SJCRH30 (cell line): ENCODE results near the gene PRDM1. TPM values are rescaled to one million over a fixed set of nuclear protein-coding genes. Genes with fewer than 3 reads are reported as not detected.
A peak's percentile ranks its signal among the peaks of the same experiment; 100 is the strongest.

Experiments used
- DNase-seq, 2 experiments: peaks; one replicate each; pipeline ENCODE4 v3.0.0-alpha.2; 2015 to 2020
- H3K27ac ChIP-seq: fragments of 250-450 bp; sonication (Bioruptor Pico); 2 replicates; pipeline ENCODE4 v1.5.1; 2020; ENCODE audit warnings: mild to moderate bottlenecking, moderate library complexity
- H3K27me3 ChIP-seq: fragments of 250-450 bp; sonication (Bioruptor Pico); 2 replicates; pipeline ENCODE4 v1.5.1; 2020; ENCODE audit warnings: mild to moderate bottlenecking, moderate library complexity
- H3K36me3 ChIP-seq: fragments of 250-450 bp; sonication (Bioruptor Pico); 2 replicates; pipeline ENCODE4 v1.5.1; 2020; ENCODE audit warnings: mild to moderate bottlenecking, moderate library complexity
- H3K4me1 ChIP-seq: fragments of 250-450 bp; sonication (Bioruptor Pico); 2 replicates; pipeline ENCODE4 v1.5.1; 2020; ENCODE audit warnings: mild to moderate bottlenecking, moderate library complexity
- H3K4me3 ChIP-seq: fragments of 250-450 bp; sonication (Bioruptor Pico); 2 replicates; pipeline ENCODE4 v1.5.1; 2020; ENCODE audit warnings: mild to moderate bottlenecking, moderate library complexity
- H3K9me3 ChIP-seq: fragments of 250-450 bp; sonication (Bioruptor Pico); replicated peaks from 2 replicates; pipeline ENCODE4 v1.5.1; 2020; ENCODE audit warnings: mild to moderate bottlenecking, moderate library complexity
- total RNA-seq: library from RNA; depleted of rRNA; stranded (reverse); fragments of >200 nt; shearing (Covaris generic); gene quantifications from 2 replicates; pipeline ENCODE4 v1.2.3, GENCODE V29; 2014

Gene PRDM1
- total RNA-seq, 1 experiment from 2014 or later: not detected

DNA sequence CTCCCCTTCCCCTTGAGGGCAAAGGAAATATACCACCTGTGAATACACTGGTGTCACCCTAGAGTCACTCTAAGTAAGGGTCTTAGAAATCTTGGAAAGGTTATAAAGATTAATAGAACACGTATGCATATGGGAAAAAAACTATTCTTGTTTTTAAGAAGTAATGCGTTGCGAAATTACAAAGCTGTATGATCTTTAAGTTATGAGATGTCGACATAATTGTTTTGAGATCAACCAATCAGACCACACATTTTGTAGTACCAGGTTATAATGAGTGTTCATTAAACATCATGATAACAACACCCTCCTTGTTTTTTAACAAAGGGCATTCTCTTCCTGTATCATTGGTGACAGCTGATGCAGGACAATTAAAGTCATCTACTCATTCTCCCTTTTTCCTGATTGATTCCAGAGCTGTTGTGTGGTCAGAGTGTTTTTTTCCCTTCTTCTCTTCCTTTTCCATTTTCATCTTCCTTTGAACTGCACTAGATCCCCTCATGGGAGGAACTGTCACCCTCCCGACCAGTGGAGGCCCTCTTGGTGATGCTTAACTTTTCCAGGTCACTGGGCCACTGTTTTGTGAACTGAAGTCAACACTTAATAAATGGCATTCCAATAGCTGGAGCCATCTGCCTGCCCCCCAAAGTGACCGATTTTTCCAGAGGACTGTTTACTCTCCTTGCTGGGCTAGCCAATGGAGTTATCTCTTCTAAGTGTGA is 37.0 kb downstream of the PRDM1 start:
- no peaks in the 10 kb centered on the region for H3K4me1 ChIP-seq
- no peaks in the 10 kb centered on the region for H3K36me3 ChIP-seq
- 0 out of 2 replicates have a peak, but pooled peaks cover 3% of the 10 kb centered on the region for H3K27me3 ChIP-seq
- no peaks in the 10 kb centered on the region for H3K9me3 ChIP-seq
- DNase-seq: no peak
- H3K27ac ChIP-seq: no peak overlapping the region
- no peak overlapping the region for H3K4me3 ChIP-seq

DNA sequence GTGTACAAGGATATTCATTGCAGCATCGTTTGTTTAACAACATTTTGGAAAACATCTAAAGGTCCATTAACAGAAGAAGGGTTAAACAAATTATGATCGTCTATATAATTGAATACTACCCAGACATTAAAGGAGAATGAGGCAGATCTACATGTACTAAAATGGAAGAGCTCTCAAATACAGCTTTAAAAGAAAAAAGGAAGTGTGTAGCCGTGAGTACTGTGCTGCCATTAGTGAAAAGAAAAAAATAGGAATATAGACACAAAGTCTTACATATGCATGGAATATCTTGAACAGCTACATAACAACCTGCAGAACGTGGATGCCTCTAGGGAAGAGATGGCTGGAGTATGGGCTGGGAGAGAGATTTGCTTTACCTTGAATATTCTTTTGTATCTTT is 37.9 kb downstream of the PRDM1 start:
- no peak overlapping the region for H3K27ac ChIP-seq
- H3K9me3 ChIP-seq: no peaks in the 10 kb centered on the region
- H3K4me1 ChIP-seq: no peaks in the 10 kb centered on the region
- H3K36me3 ChIP-seq: no peaks in the 10 kb centered on the region
- no peak overlapping the region for H3K4me3 ChIP-seq
- no peak for DNase-seq
- 0 out of 2 replicates have a peak, but pooled peaks cover 3% of the 10 kb centered on the region for H3K27me3 ChIP-seq

DNA sequence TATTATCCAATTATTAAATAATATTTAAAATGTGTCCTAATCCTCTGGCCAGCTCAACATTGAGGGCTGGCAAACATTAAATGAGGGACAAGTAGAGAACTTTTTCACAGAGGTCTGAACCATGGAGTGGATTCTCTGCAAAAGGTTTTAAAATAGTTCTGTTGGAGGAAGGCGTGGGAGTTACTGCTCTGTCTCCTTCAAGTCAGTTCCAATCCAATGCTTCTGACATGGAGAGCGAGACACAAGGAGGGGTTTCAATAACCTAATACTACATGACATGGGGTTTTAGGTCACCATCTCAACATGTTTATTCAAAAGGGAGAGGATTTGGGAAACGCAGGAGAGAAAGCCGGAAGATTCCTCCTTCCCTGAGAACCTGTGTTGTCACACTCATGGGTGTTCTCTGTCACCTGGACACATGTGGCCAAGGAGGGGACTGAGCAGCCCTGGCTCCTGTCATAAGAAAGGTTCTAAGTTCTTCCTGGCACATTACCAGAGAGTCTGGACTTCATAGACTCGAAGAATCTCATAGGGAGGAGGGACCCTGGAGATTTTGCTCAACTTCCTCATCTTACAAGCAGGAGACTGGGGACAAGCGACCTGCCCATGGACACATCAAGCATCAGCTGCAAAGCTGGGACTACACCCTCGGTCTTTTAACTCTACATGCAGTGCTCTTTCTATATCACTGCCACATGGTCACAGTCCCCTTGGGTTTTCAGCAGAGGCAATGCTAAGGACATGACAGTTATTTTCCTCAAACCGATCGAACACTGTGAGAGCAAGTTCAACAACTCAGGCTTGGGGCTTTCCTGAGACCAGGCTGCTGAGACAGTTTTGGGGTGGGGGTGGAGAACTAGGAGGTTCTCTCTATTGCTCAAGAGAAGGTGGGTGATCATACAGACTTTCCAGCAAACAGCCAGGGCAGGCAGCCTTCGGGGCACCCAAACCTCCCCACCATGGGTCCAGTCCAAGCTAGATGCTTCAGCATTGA is 38.6 kb downstream of the PRDM1 start:
- no peak overlapping the region for H3K27ac ChIP-seq

DNA sequence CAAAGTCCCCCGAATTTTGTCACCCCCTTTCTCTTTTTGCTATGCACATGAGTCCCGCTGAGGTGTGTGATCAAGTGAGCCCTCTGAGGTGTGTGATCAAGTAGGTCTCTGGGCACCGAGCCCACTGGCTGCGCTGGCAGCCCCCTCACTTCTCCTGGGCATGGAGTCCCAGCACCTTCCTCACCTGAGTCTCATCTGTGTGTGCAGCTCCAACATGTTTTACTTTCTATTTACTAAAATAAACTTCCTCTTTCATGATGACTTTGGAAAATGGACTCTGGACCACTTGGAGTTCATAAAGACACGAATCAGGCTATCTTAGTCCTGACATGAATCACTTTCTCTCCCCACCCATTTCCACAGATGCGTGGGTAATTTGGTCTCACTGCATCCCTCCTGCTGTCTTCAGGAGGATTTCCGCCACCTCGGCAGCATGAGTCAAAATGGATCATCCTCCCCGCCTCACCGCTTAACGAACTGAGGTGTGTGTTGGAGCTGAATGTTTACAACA is 39.8 kb downstream of the PRDM1 start:
- DNase-seq: no peak
- H3K4me3 ChIP-seq: no peak overlapping the region
- no peaks in the 10 kb centered on the region for H3K9me3 ChIP-seq
- no peaks in the 10 kb centered on the region for H3K4me1 ChIP-seq
- no peaks in the 10 kb centered on the region for H3K36me3 ChIP-seq
- 0 out of 2 replicates have a peak, but pooled peaks cover 3% of the 10 kb centered on the region for H3K27me3 ChIP-seq
- no peak overlapping the region for H3K27ac ChIP-seq

More for the DNA sequence above, 38.6 kb downstream of the PRDM1 start:
- H3K4me3 ChIP-seq: no peak overlapping the region
- no peaks in the 10 kb centered on the region for H3K9me3 ChIP-seq
- H3K36me3 ChIP-seq: no peaks in the 10 kb centered on the region
- H3K27me3 ChIP-seq: 0 out of 2 replicates have a peak, but pooled peaks cover 3% of the 10 kb centered on the region
- no peaks in the 10 kb centered on the region for H3K4me1 ChIP-seq
- DNase-seq: no peak

DNA sequence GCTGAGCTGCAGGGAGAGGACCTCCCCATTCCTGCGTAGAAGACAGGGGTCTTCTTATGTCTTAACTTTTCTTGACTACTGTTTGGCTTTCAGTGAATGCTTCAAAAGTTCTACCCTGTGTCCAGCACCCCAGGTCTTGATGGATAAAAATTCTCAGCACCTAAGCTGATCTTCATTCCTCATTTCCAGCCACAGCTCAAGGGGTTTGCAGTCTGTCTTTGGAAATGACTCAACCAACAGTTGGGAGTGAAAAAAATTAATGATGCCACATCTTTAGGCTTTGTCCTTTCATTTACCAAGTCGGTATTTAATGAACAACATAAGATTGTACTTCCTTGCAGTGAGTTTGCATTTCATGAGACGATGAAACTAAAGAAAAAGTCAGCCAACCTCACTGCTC is 40.3 kb downstream of the PRDM1 start:
- Histone ChIP-seq H3K4me3 (no peak overlapping the region), H3K4me1 (no peaks in the 10 kb centered on the region), H3K36me3 (no peaks in the 10 kb centered on the region), H3K9me3 (no peaks in the 10 kb centered on the region), H3K27ac (no peak overlapping the region), H3K27me3 (0 out of 2 replicates have a peak, but pooled peaks cover 3% of the 10 kb centered on the region)
- no peak for DNase-seq

DNA sequence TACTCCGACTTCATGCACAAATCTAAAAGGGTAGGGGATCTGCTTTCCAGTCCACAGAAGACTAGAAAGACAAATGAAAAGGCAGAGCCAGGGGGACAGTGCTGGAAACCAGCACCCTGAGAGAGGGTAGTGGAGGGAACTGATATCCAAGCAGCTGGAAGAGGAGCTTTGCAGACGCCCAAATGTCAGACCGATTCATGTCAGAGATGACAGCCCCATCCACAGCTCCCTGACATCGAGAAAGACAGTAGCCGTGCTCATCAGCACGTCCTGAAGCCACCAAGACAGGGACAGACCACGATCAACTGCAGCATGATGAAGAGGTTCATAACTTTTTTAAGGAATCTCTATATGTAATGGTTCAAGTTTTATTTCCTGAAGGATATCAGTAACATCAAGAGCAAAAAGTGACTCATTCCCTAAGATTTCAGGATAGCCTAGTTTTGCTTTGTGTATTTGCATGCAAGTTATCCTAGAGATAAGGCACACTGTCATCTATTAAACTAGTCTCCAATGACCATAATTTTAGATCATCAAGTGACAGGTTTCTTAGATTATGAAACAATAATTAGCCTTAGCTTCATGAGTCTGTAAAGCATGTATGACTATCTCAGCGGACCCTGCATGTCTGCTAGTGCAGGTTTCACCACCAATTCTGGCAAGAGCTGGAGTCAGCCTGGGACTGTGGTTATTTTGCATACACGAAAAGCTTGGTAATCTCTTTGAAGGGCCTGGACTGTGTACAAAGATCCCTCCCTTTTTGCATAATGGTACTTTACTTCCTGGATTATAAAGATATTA is 43.0 kb downstream of the PRDM1 start:
- DNase-seq: no peak
- Histone ChIP-seq H3K4me1 (no peaks in the 10 kb centered on the region), H3K27me3 (0 out of 2 replicates have a peak, but pooled peaks cover 2% of the 10 kb centered on the region), H3K27ac (no peak overlapping the region), H3K36me3 (no peaks in the 10 kb centered on the region), H3K9me3 (no peaks in the 10 kb centered on the region), H3K4me3 (no peak overlapping the region)

DNA sequence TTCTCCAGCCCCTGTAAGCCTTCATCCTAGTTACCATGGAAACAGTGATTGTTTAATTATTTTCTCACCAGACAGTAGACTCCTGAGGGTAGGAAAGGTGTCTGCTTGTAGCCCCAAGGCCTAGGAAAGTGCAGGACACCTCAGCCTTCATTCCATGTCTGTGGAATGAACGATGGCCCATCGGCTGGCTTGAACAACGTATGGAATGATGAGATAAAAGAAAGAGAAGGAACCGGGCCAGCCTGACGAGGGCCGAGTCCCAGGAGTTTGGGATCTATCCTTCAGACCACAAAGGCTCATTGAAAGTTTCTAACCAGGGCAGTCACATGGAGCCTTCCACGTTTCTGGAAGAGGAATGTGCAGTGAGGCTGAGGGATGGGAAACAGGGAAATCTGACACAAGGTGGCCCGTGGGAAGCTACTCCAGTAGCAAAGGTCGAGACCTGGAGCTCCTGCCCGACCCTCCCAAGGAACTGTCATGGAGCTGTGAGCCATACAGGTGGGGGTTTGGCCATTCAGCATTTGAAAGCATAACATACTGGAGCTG is 46.1 kb downstream of the PRDM1 start:
- H3K27me3 ChIP-seq: no peaks in the 10 kb centered on the region
- no peak overlapping the region for H3K27ac ChIP-seq
- no peak overlapping the region for H3K4me3 ChIP-seq
- H3K36me3 ChIP-seq: no peaks in the 10 kb centered on the region
- no peak for DNase-seq
- H3K4me1 ChIP-seq: no peaks in the 10 kb centered on the region
- no peaks in the 10 kb centered on the region for H3K9me3 ChIP-seq

DNA sequence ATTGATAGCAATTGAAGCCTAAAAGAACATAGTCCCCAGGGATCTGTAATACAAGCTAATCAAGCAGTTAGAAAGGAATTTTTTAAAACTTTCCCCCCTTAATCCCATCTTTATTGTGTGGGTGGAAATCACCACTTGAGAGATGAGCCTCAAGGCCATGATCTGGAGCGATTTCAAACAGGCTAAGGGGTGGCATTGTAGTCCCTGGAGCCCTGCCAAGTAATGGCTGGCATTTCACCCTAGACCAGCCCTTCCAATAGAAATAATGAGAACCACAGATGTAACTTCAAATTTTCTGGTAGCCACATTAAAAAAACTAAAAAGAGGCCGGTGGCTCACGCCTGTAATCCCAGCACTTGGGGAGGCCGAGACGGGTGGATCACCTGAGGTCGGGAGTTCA is 46.9 kb downstream of the PRDM1 start:
- no peak overlapping the region for H3K4me3 ChIP-seq
- no peak overlapping the region for H3K27ac ChIP-seq
- H3K27me3 ChIP-seq: no peaks in the 10 kb centered on the region
- no peaks in the 10 kb centered on the region for H3K36me3 ChIP-seq
- DNase-seq: peak in 1 of 2 experiments; percentile 20
- no peaks in the 10 kb centered on the region for H3K4me1 ChIP-seq
- H3K9me3 ChIP-seq: no peaks in the 10 kb centered on the region

DNA sequence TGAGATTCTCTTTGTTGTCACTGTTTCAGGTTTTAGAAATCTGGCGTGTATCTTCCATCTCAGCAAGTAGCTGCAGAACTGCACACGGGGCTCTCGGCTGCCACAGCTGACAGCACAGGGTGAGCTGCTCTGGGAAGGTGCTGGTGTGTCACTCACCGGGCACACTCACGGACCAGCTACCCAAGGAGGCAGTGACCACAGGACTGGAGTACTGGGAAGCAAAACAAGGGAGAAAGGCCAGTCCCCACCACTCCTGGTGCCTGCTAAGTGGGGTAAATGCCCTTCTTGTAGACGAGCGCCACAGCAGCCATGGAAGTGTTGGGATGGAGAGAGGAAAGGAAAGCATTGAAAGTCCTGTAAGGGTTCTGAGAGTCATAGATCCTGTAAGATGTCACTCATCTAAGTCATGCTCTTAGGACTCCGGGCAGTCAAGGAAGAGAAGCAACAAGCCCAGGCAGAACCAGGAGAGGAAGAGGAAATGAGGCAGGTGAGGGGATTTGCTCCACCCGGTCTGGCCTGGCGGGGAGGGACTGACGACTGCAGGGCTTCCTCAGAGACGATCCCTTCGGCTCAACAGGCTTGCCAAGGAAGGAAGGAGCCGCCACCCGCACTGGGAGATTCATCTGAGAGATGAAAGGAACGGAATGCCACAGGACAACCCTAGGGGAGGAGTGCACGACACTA is 48.1 kb downstream of the PRDM1 start:
- Histone ChIP-seq H3K27ac (no peak overlapping the region), H3K27me3 (no peaks in the 10 kb centered on the region), H3K4me3 (no peak overlapping the region), H3K9me3 (no peaks in the 10 kb centered on the region), H3K4me1 (no peaks in the 10 kb centered on the region), H3K36me3 (no peaks in the 10 kb centered on the region)
- no peak for DNase-seq

DNA sequence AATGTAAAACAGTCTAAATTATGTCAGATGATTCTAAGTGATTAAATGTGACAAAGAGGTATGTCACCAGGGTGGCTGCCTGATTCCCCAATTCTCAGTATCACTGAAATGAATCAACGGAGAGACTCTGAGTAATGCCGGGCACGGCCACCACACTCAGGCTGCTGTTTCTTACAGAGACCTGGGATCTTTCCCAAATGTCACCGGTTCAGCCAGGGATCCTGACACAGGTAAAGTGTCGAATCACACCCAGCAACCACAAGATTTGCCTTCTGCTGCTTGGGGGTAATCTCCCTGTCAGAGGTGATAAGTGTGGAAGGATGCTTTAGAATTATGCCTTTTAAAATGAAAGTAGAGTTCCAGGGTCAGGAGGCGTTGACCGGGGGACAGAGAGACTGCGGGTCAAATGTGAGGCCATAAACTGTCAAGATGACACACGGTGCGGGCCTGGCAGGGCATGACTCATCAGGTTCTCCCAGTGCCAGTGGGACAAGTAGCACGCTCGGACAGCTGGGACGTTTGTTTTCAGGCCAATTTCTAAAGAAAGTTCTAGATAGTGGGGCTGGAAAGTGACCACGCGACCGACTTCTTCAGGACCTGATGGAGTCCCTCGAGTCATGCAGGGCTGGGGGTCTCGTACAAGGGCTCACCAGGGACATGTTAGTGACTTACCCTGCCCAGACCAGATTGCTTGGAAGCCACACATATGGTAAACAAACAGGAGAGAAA is 48.9 kb downstream of the PRDM1 start:
- Histone ChIP-seq H3K4me1 (no peaks in the 10 kb centered on the region), H3K9me3 (no peaks in the 10 kb centered on the region), H3K4me3 (no peak overlapping the region), H3K27me3 (no peaks in the 10 kb centered on the region), H3K36me3 (no peaks in the 10 kb centered on the region), H3K27ac (no peak overlapping the region)
- DNase-seq: peak in 1 of 2 experiments; percentile 9

DNA sequence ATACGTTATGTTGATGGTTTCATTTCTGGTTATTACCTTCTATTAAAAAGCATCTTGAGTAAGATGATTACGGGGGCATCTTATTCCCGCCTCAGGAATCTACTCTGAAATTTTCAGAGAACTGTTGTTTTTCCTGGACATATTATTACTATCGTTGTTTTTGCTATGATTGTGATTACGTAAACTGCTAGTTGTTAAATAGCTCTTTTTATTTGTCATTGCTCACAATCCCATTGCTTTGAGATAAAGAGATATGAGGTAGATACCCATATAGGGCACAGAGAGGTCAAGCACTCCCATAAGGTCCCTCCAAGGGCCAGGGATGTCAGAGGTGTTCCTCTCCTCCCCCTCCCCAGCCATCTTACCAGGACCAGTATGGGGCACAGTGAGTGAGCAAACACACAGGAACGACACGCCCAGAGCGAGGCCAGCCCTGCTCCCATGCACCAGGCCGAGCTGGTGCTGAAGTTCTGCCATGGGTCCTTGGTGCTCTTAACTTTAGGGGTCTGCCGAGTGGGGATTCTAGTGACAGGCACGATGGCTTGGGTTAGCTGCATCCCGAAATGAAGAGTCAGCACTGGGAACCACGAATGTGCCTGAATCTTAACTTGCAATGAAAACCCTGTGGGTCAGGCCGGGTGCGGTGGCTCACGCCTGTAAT is 49.9 kb downstream of the PRDM1 start:
- no peak overlapping the region for H3K27ac ChIP-seq
- no peaks in the 10 kb centered on the region for H3K27me3 ChIP-seq
- no peak for DNase-seq
- H3K36me3 ChIP-seq: no peaks in the 10 kb centered on the region
- no peak overlapping the region for H3K4me3 ChIP-seq
- H3K9me3 ChIP-seq: no peaks in the 10 kb centered on the region
- no peaks in the 10 kb centered on the region for H3K4me1 ChIP-seq

DNA sequence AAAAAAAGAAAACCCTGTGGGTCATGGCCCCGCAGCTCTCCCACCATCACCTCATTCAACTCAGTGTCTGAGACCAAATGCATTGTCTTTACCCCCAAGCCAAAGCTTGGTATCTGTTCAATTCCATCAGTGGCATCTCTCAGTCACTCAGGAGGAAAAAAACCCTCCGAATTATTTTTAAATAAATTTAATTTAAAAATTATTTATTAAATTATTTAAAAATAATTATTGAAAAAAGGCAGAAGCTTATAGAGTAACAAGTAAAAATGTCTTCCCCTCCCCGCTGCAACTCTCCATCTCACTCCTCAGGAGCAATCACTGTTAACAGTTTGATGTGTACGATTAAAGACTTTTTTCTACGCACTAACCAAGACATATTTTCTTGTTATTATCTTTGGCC is 50.7 kb downstream of the PRDM1 start:
- no peak overlapping the region for H3K4me3 ChIP-seq
- no peaks in the 10 kb centered on the region for H3K9me3 ChIP-seq
- DNase-seq: no peak
- H3K27me3 ChIP-seq: no peaks in the 10 kb centered on the region
- no peak overlapping the region for H3K27ac ChIP-seq
- no peaks in the 10 kb centered on the region for H3K36me3 ChIP-seq
- H3K4me1 ChIP-seq: no peaks in the 10 kb centered on the region

DNA sequence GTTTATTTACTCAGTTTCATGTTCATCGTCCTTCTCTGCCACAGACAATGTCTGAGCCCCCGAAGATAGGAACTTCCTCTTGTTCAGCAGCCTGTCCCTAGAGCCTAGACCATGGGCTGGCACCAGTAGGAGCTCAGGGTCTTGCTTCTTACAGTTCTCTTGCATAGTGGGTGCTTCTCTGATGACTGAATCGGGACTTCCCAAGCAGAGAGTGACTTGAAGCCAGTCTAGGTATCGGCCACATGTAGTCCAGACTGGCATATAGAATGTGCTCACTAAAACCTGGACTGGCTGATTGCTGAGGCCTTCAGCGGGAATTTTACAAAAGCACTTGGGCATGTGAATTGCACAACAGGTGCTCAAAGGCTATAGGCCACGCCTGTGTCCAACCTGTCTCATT is 52.0 kb downstream of the PRDM1 start:
- Histone ChIP-seq H3K36me3 (no peaks in the 10 kb centered on the region), H3K9me3 (no peaks in the 10 kb centered on the region), H3K4me1 (no peaks in the 10 kb centered on the region)

More for the DNA sequence above, 52.0 kb downstream of the PRDM1 start:
- H3K27me3 ChIP-seq: no peaks in the 10 kb centered on the region
- no peak for DNase-seq
- no peak overlapping the region for H3K27ac ChIP-seq
- H3K4me3 ChIP-seq: no peak overlapping the region
